ENCODE measurements around the gene EAF2.

The EAF2 gene

DNA sequence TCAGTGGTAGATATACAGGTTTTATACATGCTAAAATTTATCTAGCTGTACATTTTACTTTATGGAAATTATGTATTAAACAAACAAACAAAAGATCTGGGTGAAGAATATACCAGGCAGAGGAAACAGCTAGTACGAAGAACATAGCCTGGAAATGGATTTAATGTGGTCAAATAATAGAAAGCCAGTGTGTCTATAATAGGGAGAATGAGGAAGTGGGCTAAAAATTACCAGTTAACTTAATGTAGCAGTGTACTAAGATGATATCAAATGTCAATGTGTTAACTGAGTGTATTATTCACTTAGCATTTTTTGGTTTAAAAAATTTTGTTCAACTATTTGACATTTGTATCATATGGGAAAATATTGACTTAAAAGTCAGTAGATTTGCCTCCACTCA lies 36.4 kb downstream of the EAF2 start:
- no peak overlapping the region for H3K4me3 ChIP-seq (ENCODE audit: low read depth, low read length)
- POLR2A ChIA-PET: no interaction called here
- TF ChIP-seq, protein P1, sequence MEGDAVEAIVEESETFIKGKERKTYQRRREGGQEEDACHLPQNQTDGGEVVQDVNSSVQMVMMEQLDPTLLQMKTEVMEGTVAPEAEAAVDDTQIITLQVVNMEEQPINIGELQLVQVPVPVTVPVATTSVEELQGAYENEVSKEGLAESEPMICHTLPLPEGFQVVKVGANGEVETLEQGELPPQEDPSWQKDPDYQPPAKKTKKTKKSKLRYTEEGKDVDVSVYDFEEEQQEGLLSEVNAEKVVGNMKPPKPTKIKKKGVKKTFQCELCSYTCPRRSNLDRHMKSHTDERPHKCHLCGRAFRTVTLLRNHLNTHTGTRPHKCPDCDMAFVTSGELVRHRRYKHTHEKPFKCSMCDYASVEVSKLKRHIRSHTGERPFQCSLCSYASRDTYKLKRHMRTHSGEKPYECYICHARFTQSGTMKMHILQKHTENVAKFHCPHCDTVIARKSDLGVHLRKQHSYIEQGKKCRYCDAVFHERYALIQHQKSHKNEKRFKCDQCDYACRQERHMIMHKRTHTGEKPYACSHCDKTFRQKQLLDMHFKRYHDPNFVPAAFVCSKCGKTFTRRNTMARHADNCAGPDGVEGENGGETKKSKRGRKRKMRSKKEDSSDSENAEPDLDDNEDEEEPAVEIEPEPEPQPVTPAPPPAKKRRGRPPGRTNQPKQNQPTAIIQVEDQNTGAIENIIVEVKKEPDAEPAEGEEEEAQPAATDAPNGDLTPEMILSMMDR (IDR thresholded peaks at IDR 0.05; ENCODE audit: insufficient read depth, low read length, missing control alignments): no peak
- CTCF ChIA-PET: no interaction called here
- no peak for DNase-seq (ENCODE audit: low read depth, low spot score)

DNA sequence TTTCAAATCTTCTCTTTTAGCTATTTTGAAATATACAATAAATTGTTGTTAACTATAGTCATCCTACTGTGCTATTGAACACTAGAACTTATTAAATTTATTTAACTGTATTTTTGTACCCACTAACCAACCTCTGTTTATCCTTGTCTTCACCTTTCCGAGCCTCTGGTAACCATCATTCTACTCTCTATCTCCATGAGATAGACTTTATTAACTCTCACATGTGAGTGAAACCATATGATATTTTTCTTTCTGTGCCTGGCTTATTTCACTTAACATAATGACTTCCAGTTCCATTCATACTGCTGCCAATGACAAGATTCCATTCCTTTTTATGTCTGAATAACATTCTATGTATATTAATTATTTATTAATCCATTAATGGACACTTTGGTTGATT lies 43.4 kb downstream of the EAF2 start:
- H3K4me3 ChIP-seq (ENCODE audit: low read depth, low read length): no peak overlapping the region
- TF ChIP-seq, protein P1 (IDR thresholded peaks at IDR 0.05; ENCODE audit: insufficient read depth, low read length, missing control alignments): no peak
- DNase-seq (ENCODE audit: low read depth, low spot score): no peak
- CTCF ChIA-PET: no interaction called here
- POLR2A ChIA-PET: no interaction called here

DNA sequence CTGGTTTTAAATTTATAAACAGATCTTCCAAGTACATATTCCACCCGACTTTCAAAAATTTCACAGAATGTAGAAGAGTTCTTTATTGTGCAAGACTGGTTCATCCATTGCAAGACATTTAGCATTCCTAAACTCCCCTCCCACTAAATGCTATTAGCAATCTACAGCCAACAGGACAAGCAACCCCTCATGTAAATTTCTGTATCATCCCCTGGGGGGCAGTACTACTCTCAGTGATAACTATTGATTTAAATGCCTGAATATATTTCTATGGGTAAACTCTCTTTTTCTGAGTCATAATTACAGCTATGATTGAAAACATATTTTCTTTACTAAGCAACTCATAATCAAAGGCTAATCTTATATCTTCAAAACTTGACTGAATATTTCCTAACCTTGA lies 48.5 kb downstream of the EAF2 start:
- H3K4me3 ChIP-seq (ENCODE audit: low read depth, low read length): no peak overlapping the region
- TF ChIP-seq, protein P1 (IDR thresholded peaks at IDR 0.05; ENCODE audit: insufficient read depth, low read length, missing control alignments): peak; percentile 5
- DNase-seq (ENCODE audit: low read depth, low spot score): no peak
- POLR2A ChIA-PET: no interaction called here
- CTCF ChIA-PET: interaction anchor here (0.7 to 2.3 kb wide), 2 partner anchors 9 to 337 kb away, joined by 3 to 6 read pairs; no protein-coding TSS in a partner anchor

DNA sequence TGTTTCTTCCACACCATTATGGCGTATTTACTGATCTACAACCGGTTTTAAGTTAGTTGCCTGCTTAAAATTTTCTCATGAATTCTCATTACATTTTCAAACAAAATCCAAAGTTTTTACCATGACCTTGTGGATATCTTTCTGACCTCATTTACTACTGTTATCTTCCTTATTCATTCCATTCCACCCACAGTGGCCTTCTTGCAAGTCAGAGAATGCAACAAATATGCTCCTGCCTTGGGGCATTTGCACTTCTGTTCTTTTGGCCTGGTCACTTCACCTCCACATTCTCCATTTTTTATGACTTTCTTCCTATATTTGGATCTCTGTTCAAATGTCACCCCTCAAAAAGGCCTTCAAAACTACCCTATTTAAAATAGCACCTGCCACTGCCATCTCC lies 50.4 kb downstream of the EAF2 start:
- no peak overlapping the region for H3K4me3 ChIP-seq (ENCODE audit: low read depth, low read length)
- ChIA-PET POLR2A (no interaction called here), CTCF (interaction anchor here (2.3 kb wide), 1 partner anchor 11 kb away, joined by 6 read pairs; no protein-coding TSS in a partner anchor)
- TF ChIP-seq, protein P1 (IDR thresholded peaks at IDR 0.05; ENCODE audit: insufficient read depth, low read length, missing control alignments): no peak
- DNase-seq (ENCODE audit: low read depth, low spot score): no peak

DNA sequence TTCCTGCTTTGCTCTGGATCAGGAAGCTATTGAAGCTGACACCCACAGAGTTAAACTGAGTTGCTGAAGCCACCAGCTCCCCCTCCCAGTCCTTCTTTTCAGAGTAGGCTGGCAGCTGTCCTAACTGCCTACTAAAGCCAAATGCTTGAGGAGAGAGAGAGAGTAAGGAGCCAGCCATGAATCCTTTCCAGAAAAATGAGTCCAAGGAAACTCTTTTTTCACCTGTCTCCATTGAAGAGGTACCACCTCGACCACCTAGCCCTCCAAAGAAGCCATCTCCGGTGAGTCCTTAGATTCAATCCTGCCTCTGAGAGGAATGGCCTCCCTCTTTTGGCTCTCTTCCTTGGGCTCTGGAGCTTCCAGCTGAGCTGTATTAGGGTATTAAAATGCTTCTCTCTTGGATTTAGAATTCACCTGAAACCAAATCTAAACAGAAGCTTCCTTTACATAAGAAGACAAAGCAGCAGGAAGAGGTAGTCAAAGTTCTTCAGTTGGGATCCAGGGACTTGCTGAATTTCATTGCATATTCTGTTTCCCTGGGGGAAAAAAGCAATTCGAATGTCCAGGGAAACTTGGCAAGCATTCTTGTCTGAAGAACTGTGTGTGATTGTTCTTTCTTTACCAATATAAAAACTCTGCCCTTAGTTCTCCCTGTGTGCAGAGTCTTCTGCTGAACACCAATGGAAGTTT lies 59.4 kb downstream of the EAF2 start, which contains the start of gene SLC15A2:
SLC15A2 (plus strand) TSS at position 101 of the 690 bp plus-strand sequence; CDS start at position 177, 76 bp downstream.
- DNase-seq (ENCODE audit: low read depth, low spot score): no peak
- TF ChIP-seq, protein P1 (IDR thresholded peaks at IDR 0.05; ENCODE audit: insufficient read depth, low read length, missing control alignments): no peak
- CTCF ChIA-PET: no interaction called here
- H3K4me3 ChIP-seq (ENCODE audit: low read depth, low read length): no peak within 1 kb of the TSS
- POLR2A ChIA-PET: interaction anchor here (0.7 kb wide), 1 partner anchor 497 kb away, joined by 3 read pairs; no protein-coding TSS in a partner anchor

DNA sequence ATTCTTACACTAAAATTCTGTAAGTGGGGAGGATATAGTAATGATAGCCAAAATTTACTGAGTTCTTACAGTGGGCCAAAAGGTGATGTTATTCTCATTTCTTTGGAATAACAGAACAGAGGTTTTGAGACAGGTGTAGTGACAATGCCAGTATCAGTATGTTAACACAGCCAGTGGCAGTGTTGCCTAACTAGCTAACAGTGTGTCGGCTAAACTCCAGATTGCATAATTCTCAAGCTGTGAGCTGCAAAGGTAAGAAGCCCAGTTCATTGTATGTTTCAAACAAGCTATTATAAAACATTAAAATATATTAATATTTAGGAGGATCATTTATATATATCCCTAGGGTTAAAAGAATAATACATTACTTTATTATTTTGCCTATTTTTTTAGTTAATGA lies 60.1 kb downstream of the EAF2 start:
- ChIA-PET POLR2A (no interaction called here), CTCF (no interaction called here)
- TF ChIP-seq, protein P1 (IDR thresholded peaks at IDR 0.05; ENCODE audit: insufficient read depth, low read length, missing control alignments): no peak
- no peak overlapping the region for H3K4me3 ChIP-seq (ENCODE audit: low read depth, low read length)
- no peak for DNase-seq (ENCODE audit: low read depth, low spot score)
